M059J (cell line): ENCODE data around the gene EFNB2. TPM values are rescaled to one million over a fixed set of nuclear protein-coding genes. Genes with fewer than 3 reads are reported as not detected.
A peak's percentile ranks its signal among the peaks of the same experiment; 100 is the strongest.

ENCODE experiments used
- DNase-seq: peaks from one replicate; pipeline ENCODE4 v3.0.0-alpha.2; 2012; ENCODE audit warnings: low read depth
- total RNA-seq: library from RNA; depleted of rRNA; stranded (reverse); fragments of >200 nt; shearing (Covaris generic); gene quantifications from 2 replicates; pipeline ENCODE4 v1.2.3, GENCODE V29; 2014

EFNB2 gene
- total RNA-seq, 1 experiment from 2014 or later: 32.2 TPM

- DNase-seq: no peak
These were observed 9.6 kb downstream of the EFNB2 start for GRCh38 chr13:106525865-106526264.

DNA sequence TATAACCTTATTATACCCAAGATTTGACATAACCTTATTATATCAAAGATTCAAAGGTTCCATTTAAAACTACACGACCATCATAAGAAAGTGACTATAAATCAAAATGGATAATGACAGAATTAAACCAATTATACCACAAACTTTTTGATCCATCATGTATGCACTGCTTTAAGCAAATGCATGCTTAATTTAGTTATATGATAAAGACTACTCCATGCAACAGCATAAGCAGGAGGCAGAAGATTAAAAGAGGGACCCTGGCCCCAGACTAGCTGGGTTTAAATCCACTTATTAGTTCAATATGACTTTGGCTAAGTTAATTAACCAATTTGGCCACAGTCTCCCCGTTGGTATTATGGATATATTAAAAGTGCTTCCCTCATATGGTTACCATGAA is 11.4 kb downstream of the EFNB2 start:
- DNase-seq: no peak

GRCh38 chr13:106523576-106523975 is 11.9 kb downstream of the EFNB2 start:
- DNase-seq: peak; percentile 25

- DNase-seq: peak; percentile 19
These were observed 12.4 kb downstream of the EFNB2 start for GRCh38 chr13:106522898-106523525.

DNA sequence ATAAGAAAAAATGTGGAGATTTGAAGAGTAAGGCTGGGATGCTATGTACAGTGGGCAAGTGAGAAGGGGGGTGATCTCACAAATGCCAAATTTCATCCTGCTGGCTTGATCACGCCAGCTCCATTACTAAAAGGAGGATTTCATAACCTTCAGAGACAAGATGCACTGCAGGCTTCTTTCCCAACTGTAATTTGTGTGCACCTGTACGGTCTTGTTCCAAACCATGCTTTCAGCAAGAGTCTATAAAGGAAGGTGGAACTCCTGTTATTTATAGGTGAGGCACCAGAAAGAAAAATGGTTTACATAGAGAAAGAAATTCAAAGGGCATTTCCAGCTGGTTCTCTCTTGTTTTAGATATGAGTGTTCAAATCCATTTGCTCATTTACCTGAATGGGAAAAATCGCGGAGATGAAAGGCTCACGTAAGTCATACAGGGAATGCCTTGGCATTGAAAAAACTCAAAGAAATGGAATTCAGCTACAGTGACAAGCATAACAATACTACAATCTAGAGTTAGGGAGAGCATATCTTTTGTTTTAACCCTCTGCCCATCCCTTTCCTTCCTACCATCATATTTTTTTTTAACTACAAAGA is 13.3 kb downstream of the EFNB2 start:
- DNase-seq: no peak

- DNase-seq: peak; percentile 25
These were observed 14.2 kb downstream of the EFNB2 start for GRCh38 chr13:106521095-106521799.

- no peak for DNase-seq
These were observed 15.0 kb downstream of the EFNB2 start for GRCh38 chr13:106520251-106521054.

GRCh38 chr13:106518512-106518911 is 16.9 kb downstream of the EFNB2 start:
- no peak for DNase-seq

DNA sequence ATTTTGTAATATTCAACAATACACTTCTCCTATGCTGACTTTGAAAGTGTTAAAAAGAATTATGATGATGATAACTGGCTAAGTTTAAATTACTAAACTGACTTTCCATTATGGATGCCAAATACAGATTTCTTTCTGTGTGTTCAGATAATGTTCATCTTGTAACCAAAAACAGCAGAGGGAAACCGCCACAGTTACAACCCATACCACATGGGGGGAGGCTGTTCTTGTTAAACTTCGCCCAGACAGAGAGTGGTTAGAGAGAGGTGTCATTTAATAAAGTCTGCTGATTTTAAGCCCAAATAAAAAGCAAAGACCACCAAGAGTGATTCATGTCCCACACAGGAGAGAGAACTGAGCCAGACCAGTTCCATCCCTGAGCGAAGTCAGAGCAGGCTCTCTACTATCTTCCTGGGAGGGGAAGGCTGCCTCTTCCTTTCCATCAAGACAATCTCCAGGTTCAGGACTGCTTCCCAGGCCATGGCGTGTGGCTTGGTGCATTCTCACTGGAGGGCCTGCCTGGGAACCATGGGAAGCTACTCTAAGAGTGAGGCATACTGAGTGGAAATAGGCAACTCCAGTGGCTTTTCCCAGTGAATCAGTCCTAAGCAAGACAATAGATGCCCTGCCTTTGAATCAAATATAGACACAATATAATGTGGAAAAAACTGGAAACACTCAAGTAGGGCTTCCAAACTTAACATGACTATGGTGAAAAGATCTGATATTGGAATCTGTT is 18.2 kb downstream of the EFNB2 start:
- no peak for DNase-seq

DNA sequence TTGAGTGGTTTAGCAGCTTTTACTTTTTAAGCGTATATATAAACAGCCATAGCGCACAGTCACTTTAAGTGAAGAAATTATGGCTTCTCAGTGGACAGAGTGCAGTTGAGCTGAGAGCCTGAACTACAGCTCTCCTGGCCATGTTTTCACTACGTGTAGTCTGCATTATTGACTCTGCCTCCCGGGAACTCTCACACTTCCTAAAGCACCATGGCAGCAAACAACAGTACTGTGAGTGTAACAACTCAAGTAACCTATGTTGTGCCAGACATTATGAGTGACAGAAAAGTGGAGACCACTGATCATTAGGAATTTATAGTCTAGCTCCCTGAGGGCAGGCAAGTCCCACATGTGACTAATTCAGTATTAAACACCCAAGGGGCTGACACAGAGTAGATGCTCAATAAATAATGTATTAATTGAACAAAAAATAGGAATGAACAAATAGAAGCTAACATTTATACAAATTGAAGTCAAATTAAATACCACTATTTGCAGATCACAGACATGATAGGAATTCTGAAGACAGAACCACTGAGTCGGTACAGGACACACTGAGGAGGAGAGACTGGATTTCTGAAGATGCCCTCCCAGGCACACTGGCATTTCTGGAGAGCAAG is 19.7 kb downstream of the EFNB2 start:
- DNase-seq: no peak

DNA sequence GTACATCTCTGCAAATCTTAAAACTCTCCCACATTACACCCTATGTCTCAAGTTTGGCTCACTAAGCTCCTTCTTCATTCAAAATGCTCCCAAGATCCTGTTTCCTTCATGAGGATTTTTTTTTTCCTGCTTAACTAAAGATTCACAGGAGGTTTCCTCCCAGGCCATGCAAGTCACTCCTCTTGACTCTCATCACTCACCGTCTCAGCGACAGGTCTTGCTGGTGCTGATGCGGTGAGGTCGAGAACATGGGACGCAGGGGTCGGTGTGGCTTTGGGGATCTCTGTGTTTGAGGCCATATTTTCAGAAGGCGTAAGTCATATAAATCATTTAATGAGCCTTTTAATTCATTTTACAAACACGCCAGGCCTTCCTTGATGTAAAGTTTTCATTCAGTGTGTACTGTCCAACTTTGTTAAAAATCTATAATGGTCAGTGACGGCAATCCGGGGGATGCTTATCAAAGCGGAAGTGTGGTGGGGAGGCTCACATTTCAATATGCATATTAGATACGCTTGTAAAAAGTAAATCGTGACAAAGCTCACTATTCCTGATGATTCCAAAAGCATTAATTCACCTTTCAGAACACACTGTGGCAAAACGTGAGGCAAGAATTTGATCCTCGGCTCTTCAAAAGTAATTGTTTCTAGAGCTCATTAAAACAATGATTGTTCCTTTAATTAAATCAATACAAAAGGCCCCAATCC is 20.4 kb downstream of the EFNB2 start:
- DNase-seq: no peak

DNA sequence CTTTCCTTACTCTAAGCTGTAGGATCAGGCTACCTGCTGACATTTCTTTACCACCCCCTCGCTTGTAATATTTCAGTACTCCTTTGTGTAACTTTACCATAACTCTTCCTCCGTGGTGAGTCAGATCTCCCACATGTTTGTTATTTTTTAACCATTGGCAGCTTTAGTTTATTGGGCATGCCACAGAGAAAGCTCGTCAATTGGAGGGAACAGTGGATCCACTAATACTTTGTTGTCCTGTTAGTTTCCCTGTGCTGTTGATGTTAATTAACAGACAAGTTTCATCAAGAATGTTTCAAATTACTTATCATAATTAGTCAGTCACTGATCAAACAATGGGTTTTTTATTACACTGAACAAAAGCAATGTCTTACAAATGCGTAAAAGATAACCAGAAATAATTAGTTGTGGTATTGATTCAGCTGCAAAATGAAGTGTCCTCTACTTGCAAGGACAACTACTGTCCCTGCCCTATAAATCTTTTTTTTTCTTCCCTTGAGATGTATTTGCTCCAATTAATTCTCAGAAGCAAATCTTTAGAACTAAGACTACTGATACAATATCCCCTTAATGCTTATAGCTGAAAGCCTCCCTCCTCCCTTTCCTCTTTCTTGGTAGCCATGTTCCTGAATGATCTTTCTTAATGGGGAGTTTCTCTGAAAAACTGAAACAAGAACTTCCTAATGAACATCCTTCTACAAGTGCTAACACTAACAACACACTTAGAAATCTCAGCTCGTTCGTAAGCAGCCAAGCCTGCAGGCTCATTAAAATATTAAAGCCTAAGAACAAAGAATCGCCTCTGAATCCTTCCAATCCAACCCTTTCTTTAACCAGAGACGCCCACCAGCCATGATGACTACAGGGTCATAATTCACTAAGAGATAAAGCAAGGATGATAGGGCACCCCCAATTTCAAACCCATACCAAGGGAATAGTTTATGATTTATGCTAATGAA is 22.2 kb downstream of the EFNB2 start:
- DNase-seq: peak; percentile 75

DNA sequence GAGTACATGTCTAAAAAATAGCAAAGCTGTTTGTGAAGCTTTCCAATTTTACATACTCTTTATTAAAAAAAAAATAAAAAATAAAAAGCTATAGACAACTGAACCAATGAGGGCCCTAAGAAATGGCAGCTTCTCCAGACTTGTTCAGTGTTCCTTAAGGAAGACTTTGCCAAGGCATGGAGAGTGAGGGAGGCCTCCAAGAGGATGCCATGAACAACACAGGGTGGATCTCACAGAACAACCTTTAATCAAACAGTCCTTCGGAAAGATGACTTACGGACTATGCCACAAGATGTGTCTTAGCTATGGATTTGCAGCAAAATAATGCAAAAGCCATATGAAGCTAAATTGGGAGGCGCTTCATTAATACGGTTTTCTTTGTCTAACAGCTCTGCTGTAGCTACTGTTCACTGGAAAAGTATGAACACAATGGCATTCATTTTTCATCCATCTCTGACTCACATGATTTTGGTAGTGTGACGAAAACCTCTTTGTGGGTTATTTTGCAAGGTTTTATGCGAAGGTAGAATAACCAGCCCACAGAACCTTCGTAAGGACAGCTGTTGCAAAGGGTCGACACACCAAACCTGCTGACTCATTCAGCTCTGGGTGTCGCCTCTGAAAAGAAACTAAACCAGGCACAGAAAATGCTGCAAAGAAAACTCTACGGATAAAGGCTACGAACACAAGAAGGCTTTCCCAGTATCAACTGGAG is 27.7 kb downstream of the EFNB2 start:
- DNase-seq: peak; percentile 95

GRCh38 chr13:106506286-106506685 is 29.2 kb downstream of the EFNB2 start:
- no peak for DNase-seq

DNA sequence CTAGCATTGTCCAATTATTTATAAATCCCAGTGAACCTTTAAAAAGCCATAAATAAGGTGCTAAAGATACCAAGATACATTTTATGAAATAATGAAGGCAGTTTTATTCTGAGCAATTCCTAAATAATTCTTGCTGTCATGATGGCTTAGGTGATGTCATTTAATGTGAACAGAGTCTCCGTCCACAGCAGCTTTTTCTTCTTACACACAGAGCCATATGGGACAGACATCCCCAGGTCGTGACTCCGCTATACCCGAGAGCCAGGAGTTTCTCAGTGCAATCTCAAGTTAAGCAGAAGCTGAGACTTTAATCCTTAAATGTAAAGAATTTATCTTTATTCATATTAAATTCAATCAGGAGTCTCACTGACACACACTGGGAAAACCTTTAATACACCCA is 29.7 kb downstream of the EFNB2 start:
- no peak for DNase-seq

DNA sequence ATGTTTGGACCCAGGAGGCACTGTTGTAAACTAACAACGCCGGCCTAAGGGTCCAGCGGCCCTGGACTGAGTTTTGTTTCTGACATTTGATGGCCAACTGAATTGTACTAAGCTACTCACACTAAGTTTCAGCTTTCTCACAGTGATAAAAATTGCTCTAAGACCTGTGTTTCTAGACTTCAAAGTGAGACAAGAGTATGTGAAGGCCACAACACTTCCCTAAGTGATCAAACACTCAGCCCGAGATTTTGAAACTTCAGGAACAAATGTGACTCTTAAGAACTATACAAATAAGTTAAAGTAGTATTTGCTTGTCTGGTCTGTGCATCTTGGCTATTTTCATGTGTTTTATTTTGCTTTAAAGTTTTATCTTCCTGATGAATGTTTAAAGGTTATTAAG is 30.2 kb downstream of the EFNB2 start:
- DNase-seq: no peak

DNA sequence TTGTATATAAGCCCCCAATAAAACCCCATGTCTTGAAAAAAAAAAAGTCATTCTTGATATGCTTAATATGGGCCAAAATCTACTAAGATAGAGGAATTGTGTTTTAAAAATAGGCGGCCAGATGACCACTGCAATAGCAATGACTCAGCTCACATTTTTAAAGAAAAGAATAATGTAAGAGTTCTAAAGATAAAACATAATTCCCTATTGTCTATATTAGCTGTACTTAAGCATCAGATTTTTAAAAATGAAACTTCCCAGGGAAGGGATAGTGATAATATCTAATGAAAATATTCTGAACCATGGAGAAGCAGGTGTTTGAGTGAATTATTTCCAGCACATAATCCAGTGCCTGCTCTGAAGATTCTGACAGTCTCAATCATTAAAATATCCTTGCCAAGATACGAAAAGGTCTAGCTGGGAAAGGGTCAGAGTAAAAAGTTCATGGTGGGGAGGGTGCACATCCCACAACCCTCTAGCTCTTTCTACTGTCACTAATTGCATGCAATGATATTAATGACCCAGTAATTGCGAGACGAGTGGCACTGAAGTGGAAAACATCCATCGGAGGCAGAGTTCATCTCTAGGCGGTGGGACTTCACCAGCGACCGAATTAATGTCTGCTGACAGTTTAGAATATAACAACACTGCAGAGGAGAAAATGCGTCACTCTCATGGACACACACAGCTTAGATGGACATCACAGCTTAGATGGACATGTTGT is 31.6 kb downstream of the EFNB2 start:
- no peak for DNase-seq

DNA sequence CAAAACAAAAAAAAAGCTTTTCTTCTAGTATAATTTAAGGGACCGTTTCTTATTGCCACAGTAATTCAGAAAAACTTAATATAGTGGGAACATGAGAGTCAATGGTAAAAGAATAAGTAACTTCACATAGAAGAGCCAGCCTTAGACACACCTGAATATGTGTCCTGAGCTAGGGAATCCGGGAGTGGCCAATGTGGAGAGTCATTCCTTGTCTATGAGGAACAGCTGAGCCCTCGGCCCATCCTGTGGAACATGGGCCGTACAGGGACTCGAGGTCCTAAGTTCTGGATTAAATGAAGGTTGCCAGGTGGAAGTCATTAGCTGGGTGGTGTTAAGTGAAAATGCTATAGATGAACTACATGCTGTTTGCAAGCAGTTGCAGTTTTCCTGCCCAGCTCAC is 32.2 kb downstream of the EFNB2 start:
- no peak for DNase-seq
